GM12878 (cell line): Measurements from ENCODE around the gene DDX10. TPM values are rescaled to one million over a fixed set of nuclear protein-coding genes. Genes with fewer than 3 reads are reported as not detected.

ENCODE experiments used
- ATAC-seq: fragments of 200-7000 bp; cut with Tn5 transposase; 3 replicates; pipeline ENCODE4 v1.9.1; 2020; ENCODE audit warnings: mild to moderate bottlenecking, moderate library complexity
- BruUV-seq: library from RNA; stranded (reverse); fragments of 400-500 nt; replicated peaks from 2 replicates; lab custom pipeline; 2021; lab: Mats Ljungman, UMichigan
- CTCF ChIA-PET: fragments of 300-600 bp; sonication (Branson Sonifier 250); formaldehyde crosslinking; extraction: SDS; loops from one replicate; lab custom pipeline; 2021; ENCODE audit warnings: inconsistent platforms; lab: Yijun Ruan, JAX
- POLR2A ChIA-PET: fragments of 350-600 bp; formaldehyde crosslinking; extraction: SDS; loops from one replicate; lab custom pipeline; 2021; ENCODE audit warnings: inconsistent platforms; lab: Charles Lee
- RAD21 ChIA-PET: fragments of 300-600 bp; sonication (Branson Sonifier 250); formaldehyde crosslinking; loops from one replicate; lab custom pipeline; 2023; ENCODE audit warnings: antibody characterized with exemption; ENCODE audit not compliant: unreplicated experiment; lab: Charles Lee
- SMC1A ChIA-PET: fragments of 300-600 bp; sonication (Branson Sonifier 250); formaldehyde crosslinking; loops from one replicate; lab custom pipeline; 2023; ENCODE audit not compliant: unreplicated experiment, uncharacterized antibody; lab: Charles Lee
- DNase-seq: peaks from one replicate; pipeline ENCODE4 v3.0.0-alpha.2; 2011; ENCODE audit warnings: low read depth, low spot score
- FAIRE-seq: peaks from 3 replicates; lab custom pipeline; 2011; peaks lifted over from hg19 to GRCh38; lab: Jason Lieb, UNC
- H2AFZ ChIP-seq: 2 replicates; pipeline ENCODE4 v1.6.0; 2011; ENCODE audit warnings: low read depth, low read length, control low read depth; ENCODE audit not compliant: control insufficient read depth
- H3K27ac ChIP-seq: 2 replicates; pipeline ENCODE4 v1.5.1; 2011; ENCODE audit warnings: control low read depth; ENCODE audit not compliant: control insufficient read depth, insufficient read depth
- H3K27me3 ChIP-seq, 2 experiments: replicated peaks in 1 of 2; 2 replicates each; pipeline versions ENCODE4 v1.6.0 to v1.6.1; 2011; ENCODE audit warnings: low read length in 1 of 2; ENCODE audit not compliant: control insufficient read depth in 2 of 2, insufficient read depth in 2 of 2
- H3K36me3 ChIP-seq, 2 experiments: 2 replicates each; pipeline ENCODE4 v1.5.1; 2011; ENCODE audit warnings: low read length in 1 of 2; ENCODE audit not compliant: control insufficient read depth in 2 of 2, insufficient read depth in 2 of 2
- H3K4me1 ChIP-seq: 2 replicates; pipeline ENCODE4 v1.6.1; 2011; ENCODE audit warnings: mild to moderate bottlenecking, low read length, moderate library complexity, mixed read lengths; ENCODE audit not compliant: control insufficient read depth, insufficient read depth
- H3K4me2 ChIP-seq: 2 replicates; pipeline ENCODE4 v1.6.0; 2011; ENCODE audit warnings: control low read depth; ENCODE audit not compliant: control insufficient read depth, insufficient read depth
- H3K4me3 ChIP-seq: fragments of 200-600 bp; sonication (generic); 2 replicates; pipeline ENCODE4 v1.5.1; 2016
- H3K79me2 ChIP-seq: 2 replicates; pipeline ENCODE4 v1.6.0; 2011; ENCODE audit warnings: low read length; ENCODE audit not compliant: control insufficient read depth, insufficient read depth
- H3K9ac ChIP-seq: 2 replicates; pipeline ENCODE4 v1.8.0; 2011; ENCODE audit warnings: low read length, control low read depth, mixed read lengths; ENCODE audit not compliant: control insufficient read depth, insufficient read depth
- H3K9me3 ChIP-seq: replicated peaks from 3 replicates; pipeline ENCODE4 v1.5.1; 2011; ENCODE audit warnings: mild to moderate bottlenecking, low read length; ENCODE audit not compliant: control insufficient read depth, insufficient read depth
- H4K20me1 ChIP-seq: 2 replicates; pipeline ENCODE4 v1.6.0; 2011; ENCODE audit not compliant: control insufficient read depth, insufficient read depth
- ATF7 ChIP-seq: fragments of 450-650 bp; IDR thresholded peaks from 2 replicates; pipeline ENCODE4 v1.6.1; 2016; ENCODE audit warnings: low read depth, mild to moderate bottlenecking
- BHLHE40 ChIP-seq, 2 experiments: fragments of 450-650 bp in 1 of 2; IDR thresholded peaks; 2 replicates each; pipeline ENCODE4 v1.6.1; 2011 to 2017; ENCODE audit warnings: low read depth in 2 of 2, borderline replicate concordance in 1 of 2, improper control_type of control experiment in 1 of 2, low read length in 1 of 2, mild to moderate bottlenecking in 1 of 2
- BRCA1 ChIP-seq: IDR thresholded peaks from 2 replicates; pipeline ENCODE4 v1.6.1; 2011; ENCODE audit warnings: low read depth, low read length, improper control_type of control experiment
- CHD2 ChIP-seq: IDR thresholded peaks from 2 replicates; pipeline ENCODE4 v1.6.1; 2011; ENCODE audit warnings: low read depth, low read length, improper control_type of control experiment, borderline replicate concordance
- CREB1 ChIP-seq: IDR thresholded peaks from 2 replicates; pipeline ENCODE4 v1.6.1; 2012; ENCODE audit warnings: low read depth, mild to moderate bottlenecking, inconsistent platforms
- CREM ChIP-seq: IDR thresholded peaks from 2 replicates; pipeline ENCODE4 v1.6.1; 2014; ENCODE audit warnings: antibody characterized with exemption, low read depth
- FOXM1 ChIP-seq: IDR thresholded peaks from 2 replicates; pipeline ENCODE4 v1.6.1; 2012; ENCODE audit warnings: low read depth, mild to moderate bottlenecking, inconsistent platforms, low read length, moderate library complexity
- LARP7 ChIP-seq: fragments of 450-650 bp; IDR thresholded peaks from 2 replicates; pipeline ENCODE4 v1.6.1; 2017; ENCODE audit warnings: mild to moderate bottlenecking
- MXI1 ChIP-seq: fragments of 150-350 bp; IDR thresholded peaks from 2 replicates; pipeline ENCODE4 v1.6.1; 2011; ENCODE audit warnings: low read depth, mild to moderate bottlenecking, inconsistent platforms, low read length, improper control_type of control experiment
- NBN ChIP-seq: fragments of 450-650 bp; IDR thresholded peaks from 2 replicates; pipeline ENCODE4 v1.6.1; 2016
- SMAD1 ChIP-seq: fragments of 450-650 bp; IDR thresholded peaks from 2 replicates; pipeline ENCODE4 v1.6.1; 2018; ENCODE audit warnings: mild to moderate bottlenecking, low read depth; ENCODE audit not compliant: partially characterized antibody
- SP1 ChIP-seq: IDR thresholded peaks from one replicate; pipeline ENCODE4 v1.6.1; 2011; ENCODE audit warnings: low read depth, low read length
- SPI1 ChIP-seq: IDR thresholded peaks from 2 replicates; pipeline ENCODE4 v1.6.1; 2011; ENCODE audit warnings: low read depth, mild to moderate bottlenecking, low read length, moderate library complexity, borderline replicate concordance; ENCODE audit not compliant: insufficient read depth
- WGBS: methylation state at CpG from one replicate; pipeline ENCODE4 v1.1.6; 2016; ENCODE audit warnings: low lambda C conversion rate; ENCODE audit not compliant: insufficient replicate concordance, insufficient coverage; ENCODE audit errors: missing lambda C conversion rate; 5-methylcytosine and 5-hydroxymethylcytosine counted together
- in situ Hi-C: fragments of 300-500 bp; cut with MboI; formaldehyde crosslinking; loops from 9 replicates; pipeline ENCODE4 v1.14.3; 2018; ENCODE audit warnings: mixed read lengths
- intact Hi-C: fragments of 100-400 bp; cut with micrococcal nuclease; formaldehyde crosslinking; loops from one replicate; pipeline ENCODE4 v1.14.2; 2022; ENCODE audit not compliant: unreplicated experiment
- polyA plus RNA-seq, 11 experiments: library from polyadenylated mRNA; depleted of rRNA in 4 of 11; unstranded in 6 of 11; stranded (reverse) in 5 of 11; fragments of >200 nt; fragmentation: Nextera tagmentation in 4 of 11; fragmentation: Illumina TruSeq in 1 of 11; extraction: Ambion mirVana in 4 of 11; extraction: Trizol in 1 of 11; gene quantifications; 1 replicate in 1 of 11; 2 replicates in 10 of 11; pipeline versions ENCODE4 v1.2.1 to v1.2.3, GENCODE V29; 2011 to 2016; ENCODE audit warnings: inconsistent platforms in 2 of 11, missing spikeins in 2 of 11, low read depth in 1 of 11
- total RNA-seq, 4 experiments: library from RNA; depleted of rRNA in 3 of 4; stranded (reverse); fragments of >200 nt in 3 of 4; fragmentation: Illumina TruSeq in 1 of 4; extraction: Trizol in 1 of 4; gene quantifications; 2 replicates each; pipeline versions ENCODE4 v1.2.1 to v1.2.3, GENCODE V29; 2013 to 2021
- TF ChIP-seq, protein P1 (sequence below): fragments of 450-650 bp; IDR thresholded peaks from 2 replicates; pipeline ENCODE4 v1.6.1; 2017; ENCODE audit warnings: antibody characterized with exemption, mild to moderate bottlenecking, moderate library complexity
- TF ChIP-seq, protein P2 (sequence below): fragments of 450-650 bp; IDR thresholded peaks from 2 replicates; pipeline ENCODE4 v1.6.1; 2014; ENCODE audit warnings: mild to moderate bottlenecking

DDX10 gene
- total and polyA plus RNA-seq, 10 of the 15 experiments (the other 5 are each of a cell fraction or from before 2014, with no cell fraction given): 20.9 to 51.5 (median 31.9) TPM

DNA sequence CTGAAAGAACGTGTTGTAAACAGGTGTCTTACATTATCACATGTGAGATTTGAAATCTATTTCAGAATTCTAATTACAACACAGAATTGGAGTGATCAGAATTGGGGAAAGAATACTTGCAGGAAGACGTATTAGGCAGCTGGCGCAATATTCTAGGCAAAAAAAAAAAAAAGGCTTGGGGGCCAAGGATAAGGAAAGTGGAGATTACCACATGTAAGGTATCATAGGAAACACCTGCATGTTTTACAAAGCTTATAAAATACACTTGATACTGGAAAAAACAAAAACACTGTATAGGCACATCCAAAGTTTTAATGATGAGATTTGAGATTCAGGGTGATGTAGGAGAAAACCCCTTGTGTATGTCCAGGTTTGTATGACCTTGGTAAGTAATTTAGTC lies 245.1 kb downstream of the DDX10 start:
- RAD21 ChIA-PET: no interaction called here

More for the DNA sequence above, 245.1 kb downstream of the DDX10 start:
- intact Hi-C loops (no loop called here), in situ Hi-C loops (no loop called here)
- no peaks in the 10 kb centered on the region for H3K4me1 ChIP-seq
- 92% methylated on average over 3 of the region's 3 CpGs for WGBS
- POLR2A ChIA-PET: no interaction called here
- no peak overlapping the region for H2AFZ ChIP-seq
- TF ChIP-seq CREM (no peak), FOXM1 (no peak), LARP7 (no peak), BHLHE40 (IDR thresholded peaks at IDR 0.05; ENCODE audit: borderline replicate concordance in 1 of 2, low read depth in 2 of 2, low read length in 1 of 2) (no peak), CREB1 (no peak), CHD2 (no peak), SMAD1 (no peak), SPI1 (no peak), NBN (no peak), MXI1 (no peak), ATF7 (no peak), BRCA1 (no peak), SP1 (no peak)
- TF ChIP-seq, protein P1, sequence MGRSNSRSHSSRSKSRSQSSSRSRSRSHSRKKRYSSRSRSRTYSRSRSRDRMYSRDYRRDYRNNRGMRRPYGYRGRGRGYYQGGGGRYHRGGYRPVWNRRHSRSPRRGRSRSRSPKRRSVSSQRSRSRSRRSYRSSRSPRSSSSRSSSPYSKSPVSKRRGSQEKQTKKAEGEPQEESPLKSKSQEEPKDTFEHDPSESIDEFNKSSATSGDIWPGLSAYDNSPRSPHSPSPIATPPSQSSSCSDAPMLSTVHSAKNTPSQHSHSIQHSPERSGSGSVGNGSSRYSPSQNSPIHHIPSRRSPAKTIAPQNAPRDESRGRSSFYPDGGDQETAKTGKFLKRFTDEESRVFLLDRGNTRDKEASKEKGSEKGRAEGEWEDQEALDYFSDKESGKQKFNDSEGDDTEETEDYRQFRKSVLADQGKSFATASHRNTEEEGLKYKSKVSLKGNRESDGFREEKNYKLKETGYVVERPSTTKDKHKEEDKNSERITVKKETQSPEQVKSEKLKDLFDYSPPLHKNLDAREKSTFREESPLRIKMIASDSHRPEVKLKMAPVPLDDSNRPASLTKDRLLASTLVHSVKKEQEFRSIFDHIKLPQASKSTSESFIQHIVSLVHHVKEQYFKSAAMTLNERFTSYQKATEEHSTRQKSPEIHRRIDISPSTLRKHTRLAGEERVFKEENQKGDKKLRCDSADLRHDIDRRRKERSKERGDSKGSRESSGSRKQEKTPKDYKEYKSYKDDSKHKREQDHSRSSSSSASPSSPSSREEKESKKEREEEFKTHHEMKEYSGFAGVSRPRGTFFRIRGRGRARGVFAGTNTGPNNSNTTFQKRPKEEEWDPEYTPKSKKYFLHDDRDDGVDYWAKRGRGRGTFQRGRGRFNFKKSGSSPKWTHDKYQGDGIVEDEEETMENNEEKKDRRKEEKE: no peak
- TF ChIP-seq, protein P2, sequence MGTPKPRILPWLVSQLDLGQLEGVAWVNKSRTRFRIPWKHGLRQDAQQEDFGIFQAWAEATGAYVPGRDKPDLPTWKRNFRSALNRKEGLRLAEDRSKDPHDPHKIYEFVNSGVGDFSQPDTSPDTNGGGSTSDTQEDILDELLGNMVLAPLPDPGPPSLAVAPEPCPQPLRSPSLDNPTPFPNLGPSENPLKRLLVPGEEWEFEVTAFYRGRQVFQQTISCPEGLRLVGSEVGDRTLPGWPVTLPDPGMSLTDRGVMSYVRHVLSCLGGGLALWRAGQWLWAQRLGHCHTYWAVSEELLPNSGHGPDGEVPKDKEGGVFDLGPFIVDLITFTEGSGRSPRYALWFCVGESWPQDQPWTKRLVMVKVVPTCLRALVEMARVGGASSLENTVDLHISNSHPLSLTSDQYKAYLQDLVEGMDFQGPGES: no peak
- ATAC-seq (no peak), FAIRE-seq (no peak), DNase-seq (no peak)
- H3K27me3 ChIP-seq: no peaks in the 10 kb centered on the region
- H3K27ac ChIP-seq: no peak overlapping the region
- no peaks in the 10 kb centered on the region for H3K36me3 ChIP-seq
- H3K79me2 ChIP-seq: no peaks in the 10 kb centered on the region
- H3K4me2 ChIP-seq: no peak overlapping the region
- no peaks in the 10 kb centered on the region for H3K9me3 ChIP-seq
- CTCF ChIA-PET: no interaction called here
- H4K20me1 ChIP-seq: no peaks in the 10 kb centered on the region
- BruUV-seq: no TSS peak
- SMC1A ChIA-PET: no interaction called here
- H3K9ac ChIP-seq: no peak overlapping the region
- H3K4me3 ChIP-seq: no peak overlapping the region
